B cell (primary cell): ENCODE data around the gene EHD4. TPM values are rescaled to one million over a fixed set of nuclear protein-coding genes. Genes with fewer than 3 reads are reported as not detected.
A peak's percentile ranks its signal among the peaks of the same experiment; 100 is the strongest.

Experiments
- ATAC-seq: fragments of 200-7000 bp; cut with Tn5 transposase; one replicate; pipeline ENCODE4 v1.10.0; 2021; ENCODE audit warnings: low read depth, mild to moderate bottlenecking, moderate number of reproducible peaks, moderate library complexity
- CTCF ChIA-PET: fragments of 350-600 bp; sonication (Branson Sonifier 250); formaldehyde crosslinking; loops from one replicate; lab custom pipeline; 2021; ENCODE audit warnings: antibody characterized with exemption, inconsistent platforms; lab: Charles Lee
- POLR2A ChIA-PET: fragments of 350-600 bp; sonication (Branson Sonifier 250); formaldehyde crosslinking; loops from one replicate; lab custom pipeline; 2021; ENCODE audit warnings: antibody characterized with exemption; lab: Charles Lee
- DNase-seq: peaks from one replicate; pipeline ENCODE4 v3.0.0; 2013
- H2AFZ ChIP-seq: 2 replicates; pipeline ENCODE4 v1.6.1; 2012; ENCODE audit warnings: mild to moderate bottlenecking, low read depth, low read length; ENCODE audit not compliant: insufficient read depth, poor library complexity, severe bottlenecking
- H3K27ac ChIP-seq, 2 donors: 1 replicate in 1 of 2; 2 replicates in 1 of 2; pipeline ENCODE4 v1.5.1; 2012 to 2013; ENCODE audit warnings: low read length in 2 of 2, mild to moderate bottlenecking in 2 of 2, moderate library complexity in 1 of 2
- H3K27me3 ChIP-seq, 4 experiments: fragments of 200-600 bp in 1 of 4; sonication (generic) in 1 of 4; replicated peaks in 1 of 4; 1 replicate in 2 of 4; 2 replicates in 2 of 4; pipeline versions ENCODE4 v1.6.1 to v1.7.0; 2013 to 2016; ENCODE audit warnings: low read length in 3 of 4, mild to moderate bottlenecking in 2 of 4, mixed read lengths in 1 of 4, moderate library complexity in 1 of 4; ENCODE audit not compliant: insufficient read depth in 4 of 4, control insufficient read depth in 3 of 4; ENCODE audit errors: control extremely low read depth in 1 of 4
- H3K36me3 ChIP-seq, 2 experiments: replicated peaks in 1 of 2; 1 replicate in 1 of 2; 2 replicates in 1 of 2; pipeline versions ENCODE4 v1.6.1 to v1.7.1; 2013; ENCODE audit warnings: low read length in 1 of 2; ENCODE audit not compliant: insufficient read depth in 2 of 2, control insufficient read depth in 1 of 2; ENCODE audit errors: control extremely low read depth in 1 of 2, extremely low read depth in 1 of 2
- H3K4me1 ChIP-seq, 2 donors: fragments of 200-600 bp in 1 of 2; sonication (generic) in 1 of 2; 1 replicate in 1 of 2; 2 replicates in 1 of 2; pipeline versions ENCODE4 v1.5.1 to v1.6.1; 2013 to 2017; ENCODE audit warnings: low read length in 2 of 2; ENCODE audit not compliant: control insufficient read depth in 2 of 2, insufficient read depth in 2 of 2
- H3K4me2 ChIP-seq: replicated peaks from 2 replicates; pipeline ENCODE3; 2012; ENCODE audit warnings: mild to moderate bottlenecking, low read depth, low read length; ENCODE audit not compliant: poor library complexity, severe bottlenecking
- H3K4me3 ChIP-seq, 5 experiments: fragments of 200-600 bp in 1 of 5; sonication (generic) in 1 of 5; 1 replicate in 3 of 5; 2 replicates in 2 of 5; pipeline versions ENCODE4 v1.5.1 to v1.7.0; 2011 to 2016; ENCODE audit warnings: low read length in 4 of 5, mild to moderate bottlenecking in 4 of 5, low read depth in 2 of 5, control low read depth in 1 of 5, moderate library complexity in 1 of 5; ENCODE audit not compliant: insufficient read depth in 1 of 5; ENCODE audit errors: control extremely low read depth in 1 of 5, extremely low read depth in 1 of 5
- H3K79me2 ChIP-seq: fragments of 200-600 bp; sonication (generic); one replicate; pipeline ENCODE4 v1.6.0; 2016; ENCODE audit warnings: low read length; ENCODE audit not compliant: control insufficient read depth, insufficient read depth
- H3K9ac ChIP-seq: fragments of 200-600 bp; sonication (generic); 2 replicates; pipeline ENCODE4 v1.6.1; 2017; ENCODE audit warnings: mild to moderate bottlenecking, low read length, moderate library complexity
- H3K9me3 ChIP-seq, 3 donors: one replicate each; pipeline versions ENCODE4 v1.6.1 to v1.7.1; 2013; ENCODE audit warnings: low read length in 2 of 3; ENCODE audit not compliant: control insufficient read depth in 2 of 3, insufficient read depth in 1 of 3; ENCODE audit errors: control extremely low read depth in 1 of 3
- H4K20me1 ChIP-seq: 2 replicates; pipeline ENCODE4 v1.6.0; 2012; ENCODE audit warnings: mild to moderate bottlenecking, low read length; ENCODE audit not compliant: insufficient read depth, control insufficient read depth, poor library complexity, severe bottlenecking
- H3K27ac Mint-ChIP-seq: one replicate; pipeline ENCODE4 v1.8.0; 2021; ENCODE audit warnings: mixed read lengths
- H3K27me3 Mint-ChIP-seq: one replicate; pipeline ENCODE4 v1.8.0; 2021; ENCODE audit warnings: mixed read lengths
- H3K4me1 Mint-ChIP-seq: one replicate; pipeline ENCODE4 v1.8.0; 2021; ENCODE audit warnings: mixed read lengths
- H3K4me3 Mint-ChIP-seq: one replicate; pipeline ENCODE4 v1.8.0; 2021; ENCODE audit warnings: mixed read lengths
- H3K9me3 Mint-ChIP-seq: one replicate; pipeline ENCODE4 v1.8.0; 2022; ENCODE audit warnings: mixed read lengths; ENCODE audit not compliant: insufficient read depth
- CTCF ChIP-seq: fragments of 200-600 bp; IDR thresholded peaks from one replicate; pipeline ENCODE4 v1.8.0; 2022; ENCODE audit warnings: antibody characterized with exemption, mild to moderate bottlenecking
- EZH2 ChIP-seq: IDR thresholded peaks from 2 replicates; pipeline ENCODE4 v1.6.1; 2012; ENCODE audit warnings: borderline replicate concordance, low read depth, mild to moderate bottlenecking, moderate library complexity, low read length; ENCODE audit not compliant: insufficient read depth, poor library complexity, severe bottlenecking
- WGBS: methylation state at CpG from one replicate; pipeline ENCODE4 v1.1.5; 2013; ENCODE audit warnings: missing lambda C conversion rate; ENCODE audit not compliant: insufficient coverage; 5-methylcytosine and 5-hydroxymethylcytosine counted together
- intact Hi-C: fragments of 100-400 bp; cut with micrococcal nuclease; formaldehyde crosslinking; loops from one replicate; pipeline ENCODE4 v1.10.0; 2022
- polyA plus RNA-seq: library from polyadenylated mRNA; depleted of rRNA; stranded (reverse); fragments of >200 nt; gene quantifications from 2 replicates; pipeline ENCODE4 v1.2.3, GENCODE V29; 2012
- total RNA-seq, 2 donors: library from RNA; stranded (reverse); fragments of 120-200 nt in 1 of 2; gene quantifications; 1 replicate in 1 of 2; 2 replicates in 1 of 2; pipeline versions ENCODE4 v1.2.3 to v1.2.4, GENCODE V29; 2013 to 2022

The EHD4 gene
- total and polyA plus RNA-seq, 2 donors (not counting 1 experiment from before 2014, with no cell fraction given) = 3.1 to 12.7 TPM

- H3K9me3 Mint-ChIP-seq = peaks cover 4% of the 10 kb centered on the region
- no peaks in the 10 kb centered on the region for H3K27me3 Mint-ChIP-seq
- H3K4me1 Mint-ChIP-seq = peaks cover 36% of the 10 kb centered on the region
- no peak overlapping the region for H3K4me3 Mint-ChIP-seq
- H3K4me2 ChIP-seq = no peak overlapping the region
- 87% methylated on average over 8 of the region's 8 CpGs for WGBS
- DNase-seq (no peak), ATAC-seq (no peak)
- no peaks in the 10 kb centered on the region for H3K27me3 ChIP-seq
- peaks cover 6% of the 10 kb centered on the region for H3K79me2 ChIP-seq
- H3K27ac Mint-ChIP-seq = peak overlapping the region; percentile 24
- peaks cover 8 to 19% of the 10 kb centered on the region in 2 donors for H3K4me1 ChIP-seq
- H3K27ac ChIP-seq = no peak overlapping the region
- H3K9me3 ChIP-seq = peaks cover 0 to 16% (median 11%) of the 10 kb centered on the region in 3 donors
- H4K20me1 ChIP-seq = no peaks in the 10 kb centered on the region
- no peak overlapping the region for H2AFZ ChIP-seq
- POLR2A ChIA-PET = no interaction called here
- CTCF ChIA-PET = interaction anchor here (1.2 to 1.4 kb wide), 2 partner anchors 14 to 146 kb away, joined by 3 read pairs; no protein-coding TSS in a partner anchor
- TF ChIP-seq CTCF = no peak
- no peak for TF ChIP-seq EZH2
- intact Hi-C loops = no loop called here
- H3K9ac ChIP-seq = no peak overlapping the region
- peaks cover 0 to 22% of the 10 kb centered on the region in 2 experiments for H3K36me3 ChIP-seq
- H3K4me3 ChIP-seq = no peak overlapping the region
Observed at GRCh38 chr15:41918506-41919126, 53.7 kb downstream of the EHD4 start.

- Mint-ChIP-seq H3K27ac (no peak overlapping the region), H3K4me1 (peaks cover 28% of the 10 kb centered on the region), H3K27me3 (no peaks in the 10 kb centered on the region), H3K4me3 (no peak overlapping the region), H3K9me3 (peaks cover 4% of the 10 kb centered on the region)
- H3K4me1 ChIP-seq = peaks cover 1 to 12% of the 10 kb centered on the region in 2 donors
- H3K4me2 ChIP-seq = no peak overlapping the region
- TF ChIP-seq EZH2 (no peak), CTCF (no peak)
- no peak for DNase-seq
- no peak for ATAC-seq
- ChIA-PET POLR2A (no interaction called here), CTCF (interaction anchor here (1.4 to 2.3 kb wide), 2 partner anchors 13 to 19 kb away, joined by 3 to 6 read pairs; no protein-coding TSS in a partner anchor)
- H3K27me3 ChIP-seq = no peaks in the 10 kb centered on the region
- intact Hi-C loops = no loop called here
- H3K36me3 ChIP-seq = peaks cover 0 to 22% of the 10 kb centered on the region in 2 experiments
- H3K4me3 ChIP-seq = no peak overlapping the region
- no peaks in the 10 kb centered on the region for H4K20me1 ChIP-seq
- H3K79me2 ChIP-seq = peaks cover 8% of the 10 kb centered on the region
- H3K9ac ChIP-seq = no peak overlapping the region
- H2AFZ ChIP-seq = no peak overlapping the region
- peaks cover 0 to 16% (median 11%) of the 10 kb centered on the region in 3 donors for H3K9me3 ChIP-seq
- no peak overlapping the region for H3K27ac ChIP-seq
- 81% methylated on average over 6 of the region's 10 CpGs for WGBS
Observed at GRCh38 chr15:41917767-41918430, 54.5 kb downstream of the EHD4 start.
